HCT116 (cell line): Measurements from ENCODE around the gene ANXA6. TPM values are rescaled to one million over a fixed set of nuclear protein-coding genes. Genes with fewer than 3 reads are reported as not detected.

Source experiments
- ATAC-seq: fragments of 200-7000 bp; cut with Tn5 transposase; 2 replicates; pipeline ENCODE4 v1.9.1; 2020; ENCODE audit warnings: mild to moderate bottlenecking, moderate library complexity
- BruUV-seq: library from RNA; stranded (reverse); fragments of 400-500 nt; replicated peaks from 2 replicates; lab custom pipeline; 2021; lab: Mats Ljungman, UMichigan
- CTCF ChIA-PET: fragments of 300-600 bp; sonication (Branson Sonifier 250); formaldehyde crosslinking; loops from one replicate; lab custom pipeline; 2021; ENCODE audit warnings: antibody characterized with exemption; lab: Charles Lee
- POLR2A ChIA-PET: fragments of 300-600, 350-600 bp; sonication (Branson Sonifier 250); formaldehyde crosslinking; loops from one replicate; lab custom pipeline; 2021; ENCODE audit warnings: antibody characterized with exemption; lab: Charles Lee
- RAD21 ChIA-PET, 2 experiments: fragments of 300-600 bp; sonication (Branson Sonifier 250); formaldehyde crosslinking; loops; one replicate each; lab custom pipeline; 2023; ENCODE audit warnings: low total read pairs in 2 of 2; ENCODE audit not compliant: uncharacterized antibody in 2 of 2, unreplicated experiment in 2 of 2, low non-redundant PET in 1 of 2; lab: Charles Lee
- DNase-seq: peaks from one replicate; pipeline ENCODE4 v3.0.0-alpha.2; 2010; ENCODE audit warnings: low read depth, low spot score
- H2AFZ ChIP-seq: fragments of 200-600 bp; shearing (Covaris generic), sonication (generic); 2 replicates; pipeline ENCODE4 v1.6.1; 2017; ENCODE audit warnings: low read depth, mixed run types, mixed read lengths, antibody characterized with exemption, low read length; ENCODE audit not compliant: poor library complexity, severe bottlenecking
- H3K27ac ChIP-seq: 2 replicates; pipeline ENCODE4 v1.5.1; 2012; ENCODE audit warnings: low read depth, low read length
- H3K27me3 ChIP-seq: fragments of 200-600 bp; sonication (generic); 2 replicates; pipeline ENCODE4 v1.6.1; 2016; ENCODE audit warnings: mixed run types, low read length, mixed read lengths; ENCODE audit not compliant: insufficient read depth
- H3K36me3 ChIP-seq, 2 experiments: fragments of 200-500 bp in 1 of 2; fragments of 200-600 bp in 1 of 2; sonication (Bioruptor generic) in 1 of 2; sonication (generic) in 1 of 2; 2 replicates each; pipeline versions ENCODE4 v1.5.1 to v1.6.1; 2014 to 2016; ENCODE audit warnings: low read length in 2 of 2, inconsistent platforms in 1 of 2, mixed read lengths in 1 of 2, mixed run types in 1 of 2; ENCODE audit not compliant: insufficient read depth in 2 of 2, control insufficient read depth in 1 of 2
- H3K4me1 ChIP-seq, 2 experiments: fragments of 200-600 bp in 1 of 2; sonication (generic) in 1 of 2; 2 replicates each; pipeline versions ENCODE4 v1.5.1 to v1.6.1; 2012 to 2017; ENCODE audit warnings: low read length in 2 of 2, inconsistent platforms in 1 of 2, mild to moderate bottlenecking in 1 of 2, mixed read lengths in 1 of 2, mixed run types in 1 of 2, moderate library complexity in 1 of 2; ENCODE audit not compliant: insufficient read depth in 2 of 2, control insufficient read depth in 1 of 2
- H3K4me2 ChIP-seq: fragments of 200-600 bp; sonication (generic); 2 replicates; pipeline ENCODE4 v1.6.1; 2017; ENCODE audit warnings: mixed run types, low read length, mixed read lengths
- H3K4me3 ChIP-seq, 2 experiments: fragments of 200-600 bp in 1 of 2; sonication (generic) in 1 of 2; replicated peaks in 1 of 2; 2 replicates each; pipeline ENCODE4 v1.5.1; 2011 to 2016; ENCODE audit warnings: low read length in 2 of 2, control low read depth in 1 of 2, low read depth in 1 of 2, mild to moderate bottlenecking in 1 of 2, mixed read lengths in 1 of 2, mixed run types in 1 of 2
- H3K79me2 ChIP-seq: fragments of 200-600 bp; sonication (generic); 2 replicates; pipeline ENCODE4 v1.6.1; 2017; ENCODE audit warnings: mild to moderate bottlenecking, mixed run types, low read length, moderate library complexity, mixed read lengths; ENCODE audit not compliant: insufficient read depth
- H3K9ac ChIP-seq: fragments of 200-600 bp; sonication (generic); 2 replicates; pipeline ENCODE4 v1.6.1; 2016; ENCODE audit warnings: low read length, mixed read lengths
- H3K9me2 ChIP-seq: fragments of 200-600 bp; sonication (generic), shearing (Covaris generic); 2 replicates; pipeline ENCODE4 v1.6.1; 2017; ENCODE audit warnings: mixed run types, mild to moderate bottlenecking, moderate library complexity; ENCODE audit not compliant: insufficient read depth
- H3K9me3 ChIP-seq, 2 experiments: fragments of 200-500 bp in 1 of 2; fragments of 200-600 bp in 1 of 2; sonication (Bioruptor generic) in 1 of 2; sonication (generic) in 1 of 2; 2 replicates each; pipeline ENCODE4 v1.6.1; 2014 to 2017; ENCODE audit warnings: low read length in 2 of 2, mixed read lengths in 2 of 2, inconsistent platforms in 1 of 2, low read depth in 1 of 2, mild to moderate bottlenecking in 1 of 2, mixed run types in 1 of 2, moderate library complexity in 1 of 2; ENCODE audit not compliant: control insufficient read depth in 1 of 2, insufficient read depth in 1 of 2
- H4K20me1 ChIP-seq: fragments of 200-600 bp; sonication (generic), shearing (Covaris generic); 2 replicates; pipeline ENCODE4 v1.6.1; 2017; ENCODE audit warnings: mixed run types, mild to moderate bottlenecking, moderate library complexity; ENCODE audit not compliant: insufficient read depth
- CEBPB ChIP-seq: IDR thresholded peaks from 2 replicates; pipeline ENCODE4 v1.6.1; 2012; ENCODE audit warnings: low read depth
- ELF1 ChIP-seq: IDR thresholded peaks from 2 replicates; pipeline ENCODE4 v1.6.1; 2012; ENCODE audit warnings: low read depth, borderline replicate concordance
- EZH2phosphoT487 ChIP-seq: fragments of 200-600 bp; IDR thresholded peaks from 2 replicates; pipeline ENCODE4 v1.6.1; 2018; ENCODE audit warnings: antibody characterized with exemption, borderline replicate concordance
- JUND ChIP-seq: IDR thresholded peaks from 2 replicates; pipeline ENCODE4 v1.6.1; 2012
- POLR2AphosphoS5 ChIP-seq: IDR thresholded peaks from 2 replicates; pipeline ENCODE4 v1.6.1; 2011; ENCODE audit warnings: mild to moderate bottlenecking, low read depth, low read length, moderate library complexity
- SIN3A ChIP-seq: IDR thresholded peaks from 2 replicates; pipeline ENCODE4 v1.6.1; 2012; ENCODE audit warnings: low read depth
- SRF ChIP-seq: IDR thresholded peaks from 2 replicates; pipeline ENCODE4 v1.6.1; 2012; ENCODE audit warnings: low read depth
- TCF7L2 ChIP-seq: IDR thresholded peaks from 2 replicates; pipeline ENCODE4 v1.7.0; 2011; ENCODE audit warnings: borderline replicate concordance, inconsistent platforms; ENCODE audit not compliant: insufficient read depth, insufficient read length; ENCODE audit errors: extremely low read depth
- YY1 ChIP-seq: IDR thresholded peaks from 2 replicates; pipeline ENCODE4 v1.6.1; 2011; ENCODE audit warnings: low read length, low read depth, moderate library complexity, mild to moderate bottlenecking; ENCODE audit not compliant: insufficient replicate concordance; ENCODE audit errors: extremely low read depth
- ZFX ChIP-seq: fragments of 450-650 bp; IDR thresholded peaks from 2 replicates; pipeline ENCODE4 v1.6.1; 2017
- intact Hi-C: fragments of 100-400 bp; cut with micrococcal nuclease; formaldehyde crosslinking; loops from 2 replicates; pipeline ENCODE4 v1.10.0; 2022
- total RNA-seq: library from RNA; stranded (reverse); gene quantifications from one replicate; pipeline ENCODE4 v1.2.1, GENCODE V29; 2021; ENCODE audit not compliant: unreplicated experiment
- TF ChIP-seq, protein P1 (sequence below): IDR thresholded peaks from 2 replicates; pipeline ENCODE4 v1.6.1; 2011; ENCODE audit warnings: mild to moderate bottlenecking, low read length, moderate library complexity; ENCODE audit not compliant: insufficient replicate concordance; ENCODE audit errors: extremely low read depth
- TF ChIP-seq, protein P2 (sequence below): IDR thresholded peaks from 2 replicates; pipeline ENCODE4 v1.6.1; 2012; ENCODE audit warnings: low read depth
- TF ChIP-seq, protein P3 (sequence below), 3 experiments: fragments of 200-600 bp in 1 of 3; sonication (generic) in 1 of 3; IDR thresholded peaks in 2 of 3; conservative IDR thresholded peaks in 1 of 3; 2 replicates each; pipeline ENCODE4 v1.5.1; 2012 to 2017; ENCODE audit warnings: low read depth in 2 of 3, low read length in 2 of 3, antibody characterized with exemption in 1 of 3, borderline replicate concordance in 1 of 3, control low read depth in 1 of 3, mild to moderate bottlenecking in 1 of 3, mixed read lengths in 1 of 3, mixed run types in 1 of 3, moderate library complexity in 1 of 3; ENCODE audit not compliant: insufficient read depth in 1 of 3
- TF ChIP-seq, protein P4 (sequence below): IDR thresholded peaks from 2 replicates; pipeline ENCODE4 v1.6.1; 2012

ANXA6 gene
- total RNA-seq, 1 experiment from 2014 or later: 71.9 TPM

DNA sequence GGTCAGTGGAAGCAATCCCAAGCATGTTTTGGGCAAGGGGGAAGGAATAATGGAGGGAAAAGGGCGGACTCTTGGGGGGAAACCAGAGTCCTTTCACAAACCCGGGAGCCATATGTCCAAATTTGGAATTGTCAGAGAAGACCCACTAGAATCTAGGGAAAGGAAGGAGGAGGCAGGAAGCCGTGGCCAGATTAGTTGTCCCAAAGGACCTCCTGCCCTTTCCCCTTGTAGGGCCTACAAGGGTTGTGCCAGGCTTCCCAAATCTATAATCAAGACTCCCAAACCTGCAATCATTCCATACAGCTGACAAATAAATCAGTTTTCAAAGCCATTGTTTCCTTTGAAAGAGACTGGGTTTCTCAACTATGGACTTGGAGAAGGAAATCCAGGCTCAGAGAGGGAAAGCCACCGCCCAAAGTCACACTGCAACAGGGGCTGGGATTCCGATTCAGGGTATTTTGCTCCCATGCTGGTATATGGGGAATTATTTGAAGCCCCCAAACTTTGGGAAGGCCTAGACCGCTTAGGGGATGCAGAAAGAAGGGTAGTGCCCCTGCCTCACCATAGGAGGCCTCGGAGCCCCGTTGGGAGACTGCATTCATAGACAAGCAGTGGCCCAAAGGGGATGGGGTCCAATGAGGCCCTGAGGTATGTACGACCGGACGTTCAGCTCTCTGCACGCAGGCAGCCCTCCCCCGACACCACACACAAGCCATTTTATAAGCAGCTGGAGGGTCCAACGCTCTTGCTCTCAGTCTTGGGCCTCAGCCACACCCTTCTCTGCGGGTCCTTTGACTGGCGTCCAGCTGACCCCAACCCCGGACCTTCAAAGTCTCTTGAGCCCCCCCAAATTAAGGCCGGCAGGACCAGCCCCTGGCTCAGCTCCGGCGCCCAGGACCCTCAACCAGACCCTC is 815 bp downstream of the ANXA6 start:
- peaks cover 19 to 36% of the 10 kb centered on the region in 2 experiments for H3K4me1 ChIP-seq
- H3K79me2 ChIP-seq: peaks cover 11% of the 10 kb centered on the region; the same call in 1 of the 2 replicates
- ATAC-seq (peak; percentile 30), DNase-seq (no peak)
- H3K9me2 ChIP-seq: no peaks in the 10 kb centered on the region
- no peaks in the 10 kb centered on the region for H3K27me3 ChIP-seq
- no peaks in the 10 kb centered on the region for H3K9me3 ChIP-seq
- POLR2A ChIA-PET: interaction anchor here (1.4 kb wide), 1 partner anchor 25 kb away, joined by 4 read pairs; no protein-coding TSS in a partner anchor
- H3K27ac ChIP-seq: peak overlapping the region; percentile 32; the same call in 1 of the 2 replicates
- H3K36me3 ChIP-seq: no peaks in the 10 kb centered on the region
- peak overlapping the region; percentile 71 to 74 for H3K4me3 ChIP-seq
- BruUV-seq: TSS peak; percentile 45
- no peaks in the 10 kb centered on the region for H4K20me1 ChIP-seq
- CTCF ChIA-PET: interaction anchor here (1.0 to 2.2 kb wide), 4 partner anchors 11 to 41 kb away, joined by 3 to 11 read pairs (median 4); no protein-coding TSS in a partner anchor
- H2AFZ ChIP-seq: no peak overlapping the region
- H3K9ac ChIP-seq: peak overlapping the region; percentile 78
- intact Hi-C loops: loop anchor here (1.0 to 2.0 kb wide), 2 partner anchors 105 to 154 kb away; no protein-coding TSS in a partner anchor
- peak overlapping the region; percentile 92 for H3K4me2 ChIP-seq
- TF ChIP-seq EZH2phosphoT487 (no peak), SIN3A (no peak), TCF7L2 (no peak), CEBPB (no peak), JUND (no peak), POLR2AphosphoS5 (no peak), SRF (no peak), ZFX (no peak), ELF1 (no peak), YY1 (no peak)
- TF ChIP-seq, protein P1, sequence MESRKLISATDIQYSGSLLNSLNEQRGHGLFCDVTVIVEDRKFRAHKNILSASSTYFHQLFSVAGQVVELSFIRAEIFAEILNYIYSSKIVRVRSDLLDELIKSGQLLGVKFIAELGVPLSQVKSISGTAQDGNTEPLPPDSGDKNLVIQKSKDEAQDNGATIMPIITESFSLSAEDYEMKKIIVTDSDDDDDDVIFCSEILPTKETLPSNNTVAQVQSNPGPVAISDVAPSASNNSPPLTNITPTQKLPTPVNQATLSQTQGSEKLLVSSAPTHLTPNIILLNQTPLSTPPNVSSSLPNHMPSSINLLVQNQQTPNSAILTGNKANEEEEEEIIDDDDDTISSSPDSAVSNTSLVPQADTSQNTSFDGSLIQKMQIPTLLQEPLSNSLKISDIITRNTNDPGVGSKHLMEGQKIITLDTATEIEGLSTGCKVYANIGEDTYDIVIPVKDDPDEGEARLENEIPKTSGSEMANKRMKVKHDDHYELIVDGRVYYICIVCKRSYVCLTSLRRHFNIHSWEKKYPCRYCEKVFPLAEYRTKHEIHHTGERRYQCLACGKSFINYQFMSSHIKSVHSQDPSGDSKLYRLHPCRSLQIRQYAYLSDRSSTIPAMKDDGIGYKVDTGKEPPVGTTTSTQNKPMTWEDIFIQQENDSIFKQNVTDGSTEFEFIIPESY: no peak
- TF ChIP-seq, protein P2, sequence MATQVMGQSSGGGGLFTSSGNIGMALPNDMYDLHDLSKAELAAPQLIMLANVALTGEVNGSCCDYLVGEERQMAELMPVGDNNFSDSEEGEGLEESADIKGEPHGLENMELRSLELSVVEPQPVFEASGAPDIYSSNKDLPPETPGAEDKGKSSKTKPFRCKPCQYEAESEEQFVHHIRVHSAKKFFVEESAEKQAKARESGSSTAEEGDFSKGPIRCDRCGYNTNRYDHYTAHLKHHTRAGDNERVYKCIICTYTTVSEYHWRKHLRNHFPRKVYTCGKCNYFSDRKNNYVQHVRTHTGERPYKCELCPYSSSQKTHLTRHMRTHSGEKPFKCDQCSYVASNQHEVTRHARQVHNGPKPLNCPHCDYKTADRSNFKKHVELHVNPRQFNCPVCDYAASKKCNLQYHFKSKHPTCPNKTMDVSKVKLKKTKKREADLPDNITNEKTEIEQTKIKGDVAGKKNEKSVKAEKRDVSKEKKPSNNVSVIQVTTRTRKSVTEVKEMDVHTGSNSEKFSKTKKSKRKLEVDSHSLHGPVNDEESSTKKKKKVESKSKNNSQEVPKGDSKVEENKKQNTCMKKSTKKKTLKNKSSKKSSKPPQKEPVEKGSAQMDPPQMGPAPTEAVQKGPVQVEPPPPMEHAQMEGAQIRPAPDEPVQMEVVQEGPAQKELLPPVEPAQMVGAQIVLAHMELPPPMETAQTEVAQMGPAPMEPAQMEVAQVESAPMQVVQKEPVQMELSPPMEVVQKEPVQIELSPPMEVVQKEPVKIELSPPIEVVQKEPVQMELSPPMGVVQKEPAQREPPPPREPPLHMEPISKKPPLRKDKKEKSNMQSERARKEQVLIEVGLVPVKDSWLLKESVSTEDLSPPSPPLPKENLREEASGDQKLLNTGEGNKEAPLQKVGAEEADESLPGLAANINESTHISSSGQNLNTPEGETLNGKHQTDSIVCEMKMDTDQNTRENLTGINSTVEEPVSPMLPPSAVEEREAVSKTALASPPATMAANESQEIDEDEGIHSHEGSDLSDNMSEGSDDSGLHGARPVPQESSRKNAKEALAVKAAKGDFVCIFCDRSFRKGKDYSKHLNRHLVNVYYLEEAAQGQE: no peak
- TF ChIP-seq, protein P3, sequence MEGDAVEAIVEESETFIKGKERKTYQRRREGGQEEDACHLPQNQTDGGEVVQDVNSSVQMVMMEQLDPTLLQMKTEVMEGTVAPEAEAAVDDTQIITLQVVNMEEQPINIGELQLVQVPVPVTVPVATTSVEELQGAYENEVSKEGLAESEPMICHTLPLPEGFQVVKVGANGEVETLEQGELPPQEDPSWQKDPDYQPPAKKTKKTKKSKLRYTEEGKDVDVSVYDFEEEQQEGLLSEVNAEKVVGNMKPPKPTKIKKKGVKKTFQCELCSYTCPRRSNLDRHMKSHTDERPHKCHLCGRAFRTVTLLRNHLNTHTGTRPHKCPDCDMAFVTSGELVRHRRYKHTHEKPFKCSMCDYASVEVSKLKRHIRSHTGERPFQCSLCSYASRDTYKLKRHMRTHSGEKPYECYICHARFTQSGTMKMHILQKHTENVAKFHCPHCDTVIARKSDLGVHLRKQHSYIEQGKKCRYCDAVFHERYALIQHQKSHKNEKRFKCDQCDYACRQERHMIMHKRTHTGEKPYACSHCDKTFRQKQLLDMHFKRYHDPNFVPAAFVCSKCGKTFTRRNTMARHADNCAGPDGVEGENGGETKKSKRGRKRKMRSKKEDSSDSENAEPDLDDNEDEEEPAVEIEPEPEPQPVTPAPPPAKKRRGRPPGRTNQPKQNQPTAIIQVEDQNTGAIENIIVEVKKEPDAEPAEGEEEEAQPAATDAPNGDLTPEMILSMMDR (IDR thresholded peaks at IDR 0.05 in 2 of 3, conservative IDR thresholded peaks at IDR 0.05 in 1 of 3; ENCODE audit: borderline replicate concordance in 1 of 3, insufficient read depth in 1 of 3, low read depth in 2 of 3, low read length in 2 of 3): no peak
- TF ChIP-seq, protein P4, sequence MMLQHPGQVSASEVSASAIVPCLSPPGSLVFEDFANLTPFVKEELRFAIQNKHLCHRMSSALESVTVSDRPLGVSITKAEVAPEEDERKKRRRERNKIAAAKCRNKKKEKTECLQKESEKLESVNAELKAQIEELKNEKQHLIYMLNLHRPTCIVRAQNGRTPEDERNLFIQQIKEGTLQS: no peak
- RAD21 ChIA-PET: no interaction called here
